ENCODE data around the gene TLX2.

- TF ChIP-seq, protein P1, sequence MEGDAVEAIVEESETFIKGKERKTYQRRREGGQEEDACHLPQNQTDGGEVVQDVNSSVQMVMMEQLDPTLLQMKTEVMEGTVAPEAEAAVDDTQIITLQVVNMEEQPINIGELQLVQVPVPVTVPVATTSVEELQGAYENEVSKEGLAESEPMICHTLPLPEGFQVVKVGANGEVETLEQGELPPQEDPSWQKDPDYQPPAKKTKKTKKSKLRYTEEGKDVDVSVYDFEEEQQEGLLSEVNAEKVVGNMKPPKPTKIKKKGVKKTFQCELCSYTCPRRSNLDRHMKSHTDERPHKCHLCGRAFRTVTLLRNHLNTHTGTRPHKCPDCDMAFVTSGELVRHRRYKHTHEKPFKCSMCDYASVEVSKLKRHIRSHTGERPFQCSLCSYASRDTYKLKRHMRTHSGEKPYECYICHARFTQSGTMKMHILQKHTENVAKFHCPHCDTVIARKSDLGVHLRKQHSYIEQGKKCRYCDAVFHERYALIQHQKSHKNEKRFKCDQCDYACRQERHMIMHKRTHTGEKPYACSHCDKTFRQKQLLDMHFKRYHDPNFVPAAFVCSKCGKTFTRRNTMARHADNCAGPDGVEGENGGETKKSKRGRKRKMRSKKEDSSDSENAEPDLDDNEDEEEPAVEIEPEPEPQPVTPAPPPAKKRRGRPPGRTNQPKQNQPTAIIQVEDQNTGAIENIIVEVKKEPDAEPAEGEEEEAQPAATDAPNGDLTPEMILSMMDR (IDR thresholded peaks at IDR 0.05; ENCODE audit: low read depth, low read length, missing input control): peak; percentile 13
- TF ChIP-seq REST (IDR thresholded peaks at IDR 0.05) (no peak), YY1 (IDR thresholded peaks at IDR 0.05) (peak; percentile 66), JUND (IDR thresholded peaks at IDR 0.05) (peak in 1 of 2 donors; percentile 88), TAF1 (conservative IDR thresholded peaks at IDR 0.05) (no peak), GABPA (IDR thresholded peaks at IDR 0.05 in 1 of 2, conservative IDR thresholded peaks at IDR 0.05 in 1 of 2) (peak in 1 of 2 donors; percentile 70), HNF4G (IDR thresholded peaks at IDR 0.05) (peak; percentile 78), SP1 (IDR thresholded peaks at IDR 0.05) (peak; percentile 86), ATF3 (IDR thresholded peaks at IDR 0.05) (peak; percentile 45)
- TF ChIP-seq, protein P2, sequence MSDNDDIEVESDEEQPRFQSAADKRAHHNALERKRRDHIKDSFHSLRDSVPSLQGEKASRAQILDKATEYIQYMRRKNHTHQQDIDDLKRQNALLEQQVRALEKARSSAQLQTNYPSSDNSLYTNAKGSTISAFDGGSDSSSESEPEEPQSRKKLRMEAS (IDR thresholded peaks at IDR 0.05): peak; percentile 51
Observed at GRCh38 chr2:74488643-74489481, 25.4 kb upstream of the TLX2 start.

Measured in liver (tissue), 3 donors.